Measurements from ENCODE around the gene LRP1B.

Gene LRP1B

GRCh38 chr2:140509765-140510164 lies 1621.1 kb downstream of the LRP1B start:
- H3K27ac Mint-ChIP-seq: no peak overlapping the region
- no peaks in the 10 kb centered on the region for H3K36me3 Mint-ChIP-seq (ENCODE audit: low read depth)
- no peaks in the 10 kb centered on the region for H3K4me1 Mint-ChIP-seq (ENCODE audit: low read depth)
- H3K4me3 Mint-ChIP-seq: no peak overlapping the region
- intact Hi-C loops (cut with micrococcal nuclease): no loop called here
- no peaks in the 10 kb centered on the region for H3K27me3 Mint-ChIP-seq
- H3K9me3 Mint-ChIP-seq: no peaks in the 10 kb centered on the region

GRCh38 chr2:140508756-140509155 lies 1622.1 kb downstream of the LRP1B start:
- intact Hi-C loops (cut with micrococcal nuclease): no loop called here
- Mint-ChIP-seq H3K4me1 (ENCODE audit: low read depth) (no peaks in the 10 kb centered on the region), H3K27ac (no peak overlapping the region), H3K36me3 (ENCODE audit: low read depth) (no peaks in the 10 kb centered on the region), H3K4me3 (no peak overlapping the region), H3K9me3 (no peaks in the 10 kb centered on the region), H3K27me3 (no peaks in the 10 kb centered on the region)

- no peak overlapping the region for H3K27ac Mint-ChIP-seq
- H3K4me3 Mint-ChIP-seq: no peak overlapping the region
- H3K9me3 Mint-ChIP-seq: no peaks in the 10 kb centered on the region
- H3K27me3 Mint-ChIP-seq: no peaks in the 10 kb centered on the region
- intact Hi-C loops (cut with micrococcal nuclease): no loop called here
- H3K4me1 Mint-ChIP-seq (ENCODE audit: low read depth): no peaks in the 10 kb centered on the region
- H3K36me3 Mint-ChIP-seq (ENCODE audit: low read depth): no peaks in the 10 kb centered on the region
Observed at GRCh38 chr2:140506606-140507005, 1624.2 kb downstream of the LRP1B start.

- H3K4me3 Mint-ChIP-seq: no peak overlapping the region
- H3K36me3 Mint-ChIP-seq (ENCODE audit: low read depth): no peaks in the 10 kb centered on the region
- no peaks in the 10 kb centered on the region for H3K9me3 Mint-ChIP-seq
- no peaks in the 10 kb centered on the region for H3K4me1 Mint-ChIP-seq (ENCODE audit: low read depth)
- intact Hi-C loops (cut with micrococcal nuclease): no loop called here
- no peaks in the 10 kb centered on the region for H3K27me3 Mint-ChIP-seq
- no peak overlapping the region for H3K27ac Mint-ChIP-seq
Observed at GRCh38 chr2:140504601-140505000, 1626.2 kb downstream of the LRP1B start.

GRCh38 chr2:140502951-140503630 lies 1627.7 kb downstream of the LRP1B start:
- no peak overlapping the region for H3K27ac Mint-ChIP-seq
- H3K9me3 Mint-ChIP-seq: no peaks in the 10 kb centered on the region
- intact Hi-C loops (cut with micrococcal nuclease): no loop called here
- no peaks in the 10 kb centered on the region for H3K27me3 Mint-ChIP-seq
- no peaks in the 10 kb centered on the region for H3K4me1 Mint-ChIP-seq (ENCODE audit: low read depth)
- H3K36me3 Mint-ChIP-seq (ENCODE audit: low read depth): no peaks in the 10 kb centered on the region
- H3K4me3 Mint-ChIP-seq: no peak overlapping the region

GRCh38 chr2:140498360-140498759 lies 1632.5 kb downstream of the LRP1B start:
- Mint-ChIP-seq H3K36me3 (ENCODE audit: low read depth) (no peaks in the 10 kb centered on the region), H3K4me1 (ENCODE audit: low read depth) (no peaks in the 10 kb centered on the region), H3K9me3 (no peaks in the 10 kb centered on the region), H3K27me3 (no peaks in the 10 kb centered on the region), H3K4me3 (no peak overlapping the region), H3K27ac (no peak overlapping the region)
- intact Hi-C loops (cut with micrococcal nuclease): no loop called here

- Mint-ChIP-seq H3K27me3 (no peaks in the 10 kb centered on the region), H3K36me3 (ENCODE audit: low read depth) (no peaks in the 10 kb centered on the region), H3K9me3 (no peaks in the 10 kb centered on the region), H3K4me1 (ENCODE audit: low read depth) (no peaks in the 10 kb centered on the region), H3K27ac (no peak overlapping the region), H3K4me3 (no peak overlapping the region)
- intact Hi-C loops (cut with micrococcal nuclease): no loop called here
Observed at GRCh38 chr2:140496714-140497113, 1634.1 kb downstream of the LRP1B start.

- no peaks in the 10 kb centered on the region for H3K36me3 Mint-ChIP-seq (ENCODE audit: low read depth)
- no peak overlapping the region for H3K27ac Mint-ChIP-seq
- H3K9me3 Mint-ChIP-seq: no peaks in the 10 kb centered on the region
- no peak overlapping the region for H3K4me3 Mint-ChIP-seq
- H3K4me1 Mint-ChIP-seq (ENCODE audit: low read depth): no peaks in the 10 kb centered on the region
- no peaks in the 10 kb centered on the region for H3K27me3 Mint-ChIP-seq
- intact Hi-C loops (cut with micrococcal nuclease): no loop called here
Observed at GRCh38 chr2:140491876-140492275, 1638.9 kb downstream of the LRP1B start.

GRCh38 chr2:140489193-140489592 lies 1641.6 kb downstream of the LRP1B start:
- Mint-ChIP-seq H3K36me3 (ENCODE audit: low read depth) (no peaks in the 10 kb centered on the region), H3K27me3 (no peaks in the 10 kb centered on the region), H3K4me3 (no peak overlapping the region), H3K9me3 (no peaks in the 10 kb centered on the region), H3K4me1 (ENCODE audit: low read depth) (no peaks in the 10 kb centered on the region), H3K27ac (no peak overlapping the region)
- intact Hi-C loops (cut with micrococcal nuclease): no loop called here

GRCh38 chr2:140481136-140481535 lies 1649.7 kb downstream of the LRP1B start:
- H3K4me3 Mint-ChIP-seq: no peak overlapping the region
- intact Hi-C loops (cut with micrococcal nuclease): no loop called here
- no peaks in the 10 kb centered on the region for H3K27me3 Mint-ChIP-seq
- no peaks in the 10 kb centered on the region for H3K36me3 Mint-ChIP-seq (ENCODE audit: low read depth)
- H3K9me3 Mint-ChIP-seq: no peaks in the 10 kb centered on the region
- H3K4me1 Mint-ChIP-seq (ENCODE audit: low read depth): no peaks in the 10 kb centered on the region
- H3K27ac Mint-ChIP-seq: no peak overlapping the region

- intact Hi-C loops (cut with micrococcal nuclease): no loop called here
- H3K4me3 Mint-ChIP-seq: no peak overlapping the region
- H3K27me3 Mint-ChIP-seq: no peaks in the 10 kb centered on the region
- no peak overlapping the region for H3K27ac Mint-ChIP-seq
- H3K4me1 Mint-ChIP-seq (ENCODE audit: low read depth): no peaks in the 10 kb centered on the region
- no peaks in the 10 kb centered on the region for H3K9me3 Mint-ChIP-seq
- no peaks in the 10 kb centered on the region for H3K36me3 Mint-ChIP-seq (ENCODE audit: low read depth)
Observed at GRCh38 chr2:140473851-140474250, 1657.0 kb downstream of the LRP1B start.

- no peaks in the 10 kb centered on the region for H3K27me3 Mint-ChIP-seq
- no peak overlapping the region for H3K27ac Mint-ChIP-seq
- H3K4me1 Mint-ChIP-seq (ENCODE audit: low read depth): no peaks in the 10 kb centered on the region
- H3K4me3 Mint-ChIP-seq: no peak overlapping the region
- intact Hi-C loops (cut with micrococcal nuclease): no loop called here
- no peaks in the 10 kb centered on the region for H3K36me3 Mint-ChIP-seq (ENCODE audit: low read depth)
- no peaks in the 10 kb centered on the region for H3K9me3 Mint-ChIP-seq
Observed at GRCh38 chr2:140472676-140473075, 1658.1 kb downstream of the LRP1B start.

- intact Hi-C loops (cut with micrococcal nuclease): no loop called here
- Mint-ChIP-seq H3K4me1 (ENCODE audit: low read depth) (no peaks in the 10 kb centered on the region), H3K36me3 (ENCODE audit: low read depth) (no peaks in the 10 kb centered on the region), H3K9me3 (peaks cover 12% of the 10 kb centered on the region), H3K27ac (no peak overlapping the region), H3K27me3 (no peaks in the 10 kb centered on the region), H3K4me3 (no peak overlapping the region)
Observed at GRCh38 chr2:140465301-140465700, 1665.5 kb downstream of the LRP1B start.

GRCh38 chr2:140462990-140463389 lies 1667.8 kb downstream of the LRP1B start:
- H3K27me3 Mint-ChIP-seq: no peaks in the 10 kb centered on the region
- peaks cover 12% of the 10 kb centered on the region for H3K9me3 Mint-ChIP-seq
- H3K4me1 Mint-ChIP-seq (ENCODE audit: low read depth): no peaks in the 10 kb centered on the region
- H3K27ac Mint-ChIP-seq: no peak overlapping the region
- H3K4me3 Mint-ChIP-seq: no peak overlapping the region
- no peaks in the 10 kb centered on the region for H3K36me3 Mint-ChIP-seq (ENCODE audit: low read depth)
- intact Hi-C loops (cut with micrococcal nuclease): no loop called here

- Mint-ChIP-seq H3K9me3 (peaks cover 5% of the 10 kb centered on the region), H3K36me3 (ENCODE audit: low read depth) (no peaks in the 10 kb centered on the region), H3K27me3 (no peaks in the 10 kb centered on the region), H3K4me3 (no peak overlapping the region), H3K4me1 (ENCODE audit: low read depth) (no peaks in the 10 kb centered on the region), H3K27ac (no peak overlapping the region)
- intact Hi-C loops (cut with micrococcal nuclease): no loop called here
Observed at GRCh38 chr2:140457483-140457882, 1673.3 kb downstream of the LRP1B start.
